AG04450 (cell line): ENCODE measurements around the gene RGSL1. TPM values are rescaled to one million over a fixed set of nuclear protein-coding genes. Genes with fewer than 3 reads are reported as not detected.

Experiments
- CTCF ChIA-PET: fragments of 300-600, 350-600 bp; formaldehyde crosslinking; extraction: SDS; loops from one replicate; lab custom pipeline; 2022; ENCODE audit warnings: antibody characterized with exemption, inconsistent platforms; lab: Charles Lee
- POLR2A ChIA-PET: fragments of 350-600 bp; formaldehyde crosslinking; extraction: SDS; loops from one replicate; lab custom pipeline; 2021; ENCODE audit warnings: antibody characterized with exemption, inconsistent platforms; lab: Yijun Ruan, JAX
- DNase-seq: peaks from one replicate; pipeline ENCODE4 v3.0.0-alpha.2; 2011; ENCODE audit warnings: low read depth, low spot score
- H3K27ac ChIP-seq: one replicate; pipeline ENCODE4 v1.5.1; 2012; ENCODE audit warnings: low read depth, low read length, control low read depth
- H3K27me3 ChIP-seq: one replicate; pipeline ENCODE4 v1.6.0; 2012; ENCODE audit warnings: low read length; ENCODE audit not compliant: control insufficient read depth, insufficient read depth
- H3K4me3 ChIP-seq: 2 replicates; pipeline ENCODE4 v1.5.1; 2011; ENCODE audit warnings: mild to moderate bottlenecking, low read depth, low read length, control low read depth
- H3K9me3 ChIP-seq: 2 replicates; pipeline ENCODE4 v1.5.1; 2012; ENCODE audit warnings: low read length; ENCODE audit not compliant: control insufficient read depth, insufficient read depth
- polyA plus RNA-seq: library from polyadenylated mRNA; depleted of rRNA; stranded (reverse); fragments of >200 nt; gene quantifications from 2 replicates; pipeline ENCODE4 v1.2.3, GENCODE V29; 2011
- TF ChIP-seq, protein P1 (sequence below): IDR thresholded peaks from 2 replicates; pipeline ENCODE4 v1.5.1; 2011; ENCODE audit warnings: low read depth, low read length, control low read depth, inconsistent platforms

RGSL1 gene
- polyA plus RNA-seq, 1 experiment, result not detected

DNA sequence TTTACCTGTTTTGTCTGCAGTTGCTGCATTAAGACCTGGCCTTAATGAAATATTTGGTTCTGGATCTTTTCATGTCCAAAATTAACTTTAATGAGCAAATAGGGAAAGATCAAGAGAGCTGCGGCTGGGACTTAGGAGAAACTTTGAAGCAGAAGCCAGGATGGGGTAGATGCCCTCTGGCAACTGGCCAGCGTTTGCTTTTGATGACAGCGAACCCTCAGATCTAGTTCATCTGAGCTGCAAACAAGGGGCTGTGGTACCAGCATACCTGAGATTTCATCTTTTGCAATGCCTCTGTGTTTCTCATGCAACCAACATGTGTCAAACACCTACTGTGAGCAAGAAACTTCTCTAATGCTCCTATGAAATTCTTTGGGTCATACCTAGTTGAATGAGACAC is 36.5 kb upstream of the RGSL1 start:
- Histone ChIP-seq H3K4me3 (no peak overlapping the region), H3K27me3 (peaks cover 6% of the 10 kb centered on the region), H3K27ac (no peak overlapping the region), H3K9me3 (no peaks in the 10 kb centered on the region)
- DNase-seq, result no peak
- POLR2A ChIA-PET, result no interaction called here
- CTCF ChIA-PET, result interaction anchor here (1.0 to 1.3 kb wide), 2 partner anchors 17 to 332 kb away, joined by 3 to 4 read pairs; no protein-coding TSS in a partner anchor
- TF ChIP-seq, protein P1, sequence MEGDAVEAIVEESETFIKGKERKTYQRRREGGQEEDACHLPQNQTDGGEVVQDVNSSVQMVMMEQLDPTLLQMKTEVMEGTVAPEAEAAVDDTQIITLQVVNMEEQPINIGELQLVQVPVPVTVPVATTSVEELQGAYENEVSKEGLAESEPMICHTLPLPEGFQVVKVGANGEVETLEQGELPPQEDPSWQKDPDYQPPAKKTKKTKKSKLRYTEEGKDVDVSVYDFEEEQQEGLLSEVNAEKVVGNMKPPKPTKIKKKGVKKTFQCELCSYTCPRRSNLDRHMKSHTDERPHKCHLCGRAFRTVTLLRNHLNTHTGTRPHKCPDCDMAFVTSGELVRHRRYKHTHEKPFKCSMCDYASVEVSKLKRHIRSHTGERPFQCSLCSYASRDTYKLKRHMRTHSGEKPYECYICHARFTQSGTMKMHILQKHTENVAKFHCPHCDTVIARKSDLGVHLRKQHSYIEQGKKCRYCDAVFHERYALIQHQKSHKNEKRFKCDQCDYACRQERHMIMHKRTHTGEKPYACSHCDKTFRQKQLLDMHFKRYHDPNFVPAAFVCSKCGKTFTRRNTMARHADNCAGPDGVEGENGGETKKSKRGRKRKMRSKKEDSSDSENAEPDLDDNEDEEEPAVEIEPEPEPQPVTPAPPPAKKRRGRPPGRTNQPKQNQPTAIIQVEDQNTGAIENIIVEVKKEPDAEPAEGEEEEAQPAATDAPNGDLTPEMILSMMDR, result no peak

DNA sequence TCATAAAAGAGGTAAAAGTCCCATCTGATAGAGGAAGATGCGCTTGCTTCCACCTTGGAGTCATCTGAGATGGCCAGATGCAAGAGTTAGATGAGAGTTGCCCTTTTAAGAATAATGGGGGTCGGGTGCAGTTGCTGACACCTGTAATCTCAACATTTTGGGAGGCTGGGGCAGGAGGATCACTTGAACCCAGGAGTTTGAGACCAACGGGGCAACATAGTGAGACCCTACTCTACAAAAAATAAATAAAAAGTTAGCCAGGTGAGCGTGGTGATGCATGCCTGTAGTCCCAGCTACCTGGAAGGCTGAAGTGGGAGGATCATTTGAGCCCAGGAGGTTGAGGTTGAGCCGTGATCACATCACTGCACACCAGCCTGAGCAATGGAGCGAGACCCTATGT is 36.0 kb upstream of the RGSL1 start:
- Histone ChIP-seq H3K27me3 (peaks cover 6% of the 10 kb centered on the region), H3K27ac (no peak overlapping the region), H3K4me3 (no peak overlapping the region), H3K9me3 (no peaks in the 10 kb centered on the region)
- ChIA-PET POLR2A (no interaction called here), CTCF (no interaction called here)
- no peak for DNase-seq
- TF ChIP-seq, protein P1, result no peak

DNA sequence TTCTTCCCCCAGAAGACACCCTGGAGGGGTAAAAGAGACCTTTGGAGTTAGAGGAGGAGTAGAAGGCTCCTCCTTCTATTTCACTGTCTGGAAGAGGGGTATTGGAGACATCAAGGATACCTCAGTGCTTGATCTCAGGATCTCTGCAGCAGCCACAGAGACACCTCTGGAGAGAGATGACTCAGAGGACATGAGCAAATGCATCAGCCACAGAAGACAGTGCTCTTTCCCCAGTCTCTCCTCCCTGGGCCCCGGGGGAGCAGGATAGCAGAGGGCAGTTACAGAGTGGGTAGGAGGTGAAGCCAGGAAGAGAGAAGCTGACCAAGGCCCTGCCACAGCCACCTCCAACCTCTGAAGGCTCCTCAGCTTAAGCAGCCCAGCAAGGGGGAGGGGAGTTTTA is 34.2 kb upstream of the RGSL1 start:
- peaks cover 6% of the 10 kb centered on the region for H3K27me3 ChIP-seq
- no peak for DNase-seq
- ChIA-PET POLR2A (no interaction called here), CTCF (interaction anchor here (0.9 kb wide), 1 partner anchor 19 kb away, joined by 3 read pairs; no protein-coding TSS in a partner anchor)
- no peaks in the 10 kb centered on the region for H3K9me3 ChIP-seq
- H3K27ac ChIP-seq, result no peak overlapping the region
- H3K4me3 ChIP-seq, result no peak overlapping the region
- TF ChIP-seq, protein P1, result no peak

DNA sequence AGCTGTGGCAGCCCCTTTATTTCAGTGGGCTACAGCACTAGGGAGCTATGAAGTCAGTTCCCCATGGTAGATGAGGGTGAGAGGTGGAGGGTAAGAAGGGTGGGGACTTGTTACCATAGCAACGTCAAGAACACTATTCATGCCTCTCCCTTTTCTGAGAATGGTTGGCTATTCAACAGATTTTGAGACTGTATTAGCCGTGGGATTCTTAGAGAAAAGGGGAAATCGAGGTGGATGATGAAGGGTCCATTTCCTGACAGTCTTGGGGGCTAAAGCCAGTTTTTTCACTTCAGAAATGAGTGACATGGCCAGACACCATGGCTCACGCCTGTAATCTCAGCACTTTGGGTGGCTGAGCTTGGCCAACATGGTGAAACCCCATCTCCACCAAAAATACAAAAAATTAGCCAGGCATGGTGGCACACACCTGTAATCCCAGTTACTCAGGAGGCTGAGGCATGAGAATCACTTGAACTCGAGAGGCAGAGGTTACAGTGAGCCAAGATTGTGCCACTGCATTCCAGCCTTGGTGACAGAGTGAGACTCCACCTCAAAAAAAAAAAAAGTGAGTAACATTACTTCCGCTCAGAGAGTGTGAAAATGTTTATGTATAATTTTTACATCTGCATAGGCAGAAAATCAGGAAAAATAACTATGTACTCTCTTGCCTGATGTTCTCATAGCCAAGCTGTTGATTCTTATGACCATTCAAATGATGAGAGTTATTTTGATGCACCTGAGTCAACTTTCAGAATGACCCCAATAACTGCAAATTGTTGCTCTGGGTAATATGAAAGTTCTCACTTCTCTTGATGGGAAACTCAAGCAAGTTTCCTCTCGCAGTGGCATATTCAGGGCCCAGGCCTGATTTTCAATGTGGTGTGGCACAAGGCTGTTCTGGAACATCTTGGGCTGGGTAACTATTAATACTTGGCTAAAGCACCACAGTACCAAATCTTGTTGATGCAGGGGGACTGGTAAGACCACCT is 23.2 kb upstream of the RGSL1 start:
- peaks cover 2% of the 10 kb centered on the region for H3K27me3 ChIP-seq
- CTCF ChIA-PET, result no interaction called here
- no peak overlapping the region for H3K27ac ChIP-seq
- TF ChIP-seq, protein P1, result no peak
- no peak for DNase-seq
- POLR2A ChIA-PET, result no interaction called here
- H3K9me3 ChIP-seq, result no peaks in the 10 kb centered on the region
- H3K4me3 ChIP-seq, result no peak overlapping the region

DNA sequence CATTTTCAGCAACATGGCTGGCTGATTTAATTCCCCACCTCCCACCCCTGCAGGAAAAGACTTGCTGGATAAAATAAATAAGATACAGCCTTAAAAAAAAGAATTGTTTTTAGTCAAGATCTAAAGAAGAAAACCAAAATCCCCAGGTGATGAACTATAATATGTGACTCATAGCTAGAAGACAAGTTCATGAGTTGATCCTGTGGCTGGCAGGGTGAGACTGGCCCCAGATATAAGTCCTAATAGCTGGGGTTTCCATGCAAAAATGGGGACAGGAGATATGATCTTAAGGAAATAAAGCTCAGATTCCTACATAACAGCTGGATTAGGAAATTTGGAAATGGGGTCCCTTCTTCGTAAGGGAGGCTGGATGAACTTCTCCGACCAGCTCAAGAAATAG is 21.9 kb upstream of the RGSL1 start:
- CTCF ChIA-PET, result interaction anchor here (0.6 kb wide), 1 partner anchor 172 kb away, joined by 3 read pairs; no protein-coding TSS in a partner anchor
- H3K27ac ChIP-seq, result no peak overlapping the region
- DNase-seq, result no peak

More for the DNA sequence above, 21.9 kb upstream of the RGSL1 start:
- Histone ChIP-seq H3K9me3 (no peaks in the 10 kb centered on the region), H3K4me3 (no peak overlapping the region), H3K27me3 (peaks cover 2% of the 10 kb centered on the region)
- POLR2A ChIA-PET, result no interaction called here
- TF ChIP-seq, protein P1, result no peak
